HEK293T (cell line): ENCODE measurements around the gene PRIM2.
"Not testable (repeated sequence)": the region's sequence is repeated elsewhere in the genome, so short reads cannot be mapped to it uniquely, and the experiment has no call there.

Experiments
- CTCF ChIA-PET: fragments of 350-600 bp; formaldehyde crosslinking; extraction: SDS; loops from one replicate; lab custom pipeline; 2021; ENCODE audit warnings: antibody characterized with exemption, inconsistent platforms; lab: Yijun Ruan, JAX
- POLR2A ChIA-PET: fragments of 350-600 bp; formaldehyde crosslinking; extraction: SDS; loops from one replicate; lab custom pipeline; 2020; ENCODE audit warnings: antibody characterized with exemption, inconsistent platforms; lab: Yijun Ruan, JAX
- DNase-seq: peaks from one replicate; pipeline ENCODE4 v3.0.0; 2012; ENCODE audit warnings: mixed read lengths; ENCODE audit errors: extremely low spot score
- ARNT ChIP-seq: fragments of 450-650 bp; IDR thresholded peaks from 2 replicates; pipeline ENCODE4 v1.6.1; 2017; ENCODE audit warnings: mild to moderate bottlenecking
- BHLHE40 ChIP-seq: fragments of 450-650 bp; IDR thresholded peaks from 2 replicates; pipeline ENCODE4 v1.6.1; 2016; ENCODE audit warnings: mild to moderate bottlenecking, moderate library complexity, borderline replicate concordance
- CTBP1 ChIP-seq: fragments of 450-650 bp; IDR thresholded peaks from 2 replicates; pipeline ENCODE4 v1.6.1; 2016; ENCODE audit warnings: borderline replicate concordance
- ELF4 ChIP-seq: fragments of 450-650 bp; IDR thresholded peaks from 2 replicates; pipeline ENCODE4 v1.6.1; 2017; ENCODE audit warnings: antibody characterized with exemption
- FOXA1 ChIP-seq: fragments of 450-650 bp; IDR thresholded peaks from 2 replicates; pipeline ENCODE4 v1.6.1; 2016; ENCODE audit warnings: mild to moderate bottlenecking
- FOXK2 ChIP-seq: fragments of 450-650 bp; IDR thresholded peaks from 2 replicates; pipeline ENCODE4 v1.6.1; 2016; ENCODE audit warnings: mild to moderate bottlenecking
- FOXM1 ChIP-seq: fragments of 450-650 bp; IDR thresholded peaks from 2 replicates; pipeline ENCODE4 v1.6.1; 2017; ENCODE audit warnings: mild to moderate bottlenecking, borderline replicate concordance
- HDGF ChIP-seq: fragments of 450-650 bp; IDR thresholded peaks from 2 replicates; pipeline ENCODE4 v1.6.1; 2017; ENCODE audit warnings: antibody characterized with exemption, borderline replicate concordance
- L3MBTL2 ChIP-seq: fragments of 450-650 bp; conservative IDR thresholded peaks from 2 replicates; pipeline ENCODE4 v1.6.1; 2016; ENCODE audit warnings: mild to moderate bottlenecking
- LEF1 ChIP-seq: fragments of 450-650 bp; IDR thresholded peaks from 2 replicates; pipeline ENCODE4 v1.6.1; 2017; ENCODE audit warnings: mild to moderate bottlenecking, borderline replicate concordance
- NFRKB ChIP-seq: fragments of 450-650 bp; IDR thresholded peaks from 2 replicates; pipeline ENCODE4 v1.6.1; 2016; ENCODE audit warnings: mild to moderate bottlenecking, moderate library complexity
- SP1 ChIP-seq: fragments of 450-650 bp; IDR thresholded peaks from 2 replicates; pipeline ENCODE4 v1.6.1; 2017
- SUZ12 ChIP-seq: fragments of 450-650 bp; IDR thresholded peaks from 2 replicates; pipeline ENCODE4 v1.6.1; 2016; ENCODE audit warnings: mild to moderate bottlenecking
- TARDBP ChIP-seq: fragments of 450-650 bp; IDR thresholded peaks from 2 replicates; pipeline ENCODE4 v1.6.1; 2016
- ZNF384 ChIP-seq: fragments of 450-650 bp; IDR thresholded peaks from 2 replicates; pipeline ENCODE4 v1.6.1; 2016
- TF ChIP-seq, protein P1 (sequence below): fragments of 450-650 bp; IDR thresholded peaks from 2 replicates; pipeline ENCODE4 v1.6.1; 2016

PRIM2 gene

DNA sequence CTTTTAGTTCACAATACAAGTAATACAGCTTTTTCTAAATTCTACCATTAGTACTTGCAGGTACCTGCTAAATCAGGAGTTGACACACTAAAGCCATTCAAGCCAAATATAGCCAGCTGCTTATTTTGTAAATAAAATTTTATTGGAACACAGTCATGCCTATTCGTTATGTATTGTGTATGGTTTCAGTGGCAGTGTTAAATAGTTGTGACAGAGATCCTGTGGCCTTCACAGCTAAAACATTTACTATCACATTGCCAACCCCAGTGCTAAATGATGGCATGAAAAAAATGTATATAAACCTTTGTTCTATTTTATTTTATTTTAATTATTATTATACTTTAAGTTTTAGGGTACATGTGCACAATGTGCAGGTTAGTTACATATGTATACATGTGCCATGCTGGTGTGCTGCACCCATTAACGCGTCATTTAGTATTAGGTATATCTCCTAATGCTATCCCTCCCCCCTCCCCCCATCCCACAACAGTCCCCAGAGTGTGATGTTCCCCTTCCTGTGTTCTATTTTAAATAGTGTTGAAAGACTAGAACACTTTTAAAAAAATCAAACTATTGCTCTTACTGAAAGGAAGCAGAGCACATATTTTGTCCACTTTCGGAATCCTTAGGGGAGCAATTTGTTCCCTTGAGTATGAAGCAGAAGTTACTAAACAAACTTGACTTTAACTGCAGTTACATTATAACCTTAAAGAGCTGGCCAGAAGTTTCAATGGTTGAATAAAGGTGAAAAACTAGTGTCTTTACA is 115.7 kb downstream of the PRIM2 start:
- ChIA-PET CTCF (no interaction called here), POLR2A (no interaction called here)
- TF ChIP-seq, protein P1, sequence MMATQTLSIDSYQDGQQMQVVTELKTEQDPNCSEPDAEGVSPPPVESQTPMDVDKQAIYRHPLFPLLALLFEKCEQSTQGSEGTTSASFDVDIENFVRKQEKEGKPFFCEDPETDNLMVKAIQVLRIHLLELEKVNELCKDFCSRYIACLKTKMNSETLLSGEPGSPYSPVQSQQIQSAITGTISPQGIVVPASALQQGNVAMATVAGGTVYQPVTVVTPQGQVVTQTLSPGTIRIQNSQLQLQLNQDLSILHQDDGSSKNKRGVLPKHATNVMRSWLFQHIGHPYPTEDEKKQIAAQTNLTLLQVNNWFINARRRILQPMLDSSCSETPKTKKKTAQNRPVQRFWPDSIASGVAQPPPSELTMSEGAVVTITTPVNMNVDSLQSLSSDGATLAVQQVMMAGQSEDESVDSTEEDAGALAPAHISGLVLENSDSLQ, result no peak
- TF ChIP-seq SUZ12 (no peak), L3MBTL2 (no peak), ARNT (no peak), FOXA1 (no peak), BHLHE40 (no peak), LEF1 (no peak), ZNF384 (no peak), SP1 (no peak), TARDBP (no peak), FOXK2 (no peak), FOXM1 (no peak), NFRKB (no peak), ELF4 (no peak), HDGF (no peak), CTBP1 (no peak)
- no peak for DNase-seq

DNA sequence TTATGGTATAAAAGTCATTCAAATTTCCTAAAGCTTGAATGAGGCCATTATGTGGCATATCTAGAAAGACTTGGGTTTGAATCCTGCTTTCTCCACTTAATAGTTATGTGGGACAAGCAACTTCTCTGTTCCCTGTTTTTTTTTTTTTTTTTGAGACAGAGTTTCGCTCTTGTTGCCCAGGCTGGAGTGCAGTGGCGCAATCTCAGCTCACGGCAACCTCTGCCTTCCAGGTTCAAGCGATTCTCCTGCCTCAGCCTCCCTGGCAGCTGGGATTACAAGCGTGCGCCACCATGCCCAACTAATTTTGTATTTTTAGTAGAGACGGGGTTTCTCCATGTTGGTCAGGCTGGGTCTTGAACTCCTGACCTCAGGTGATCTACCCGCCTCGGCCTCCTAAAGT is 116.4 kb downstream of the PRIM2 start:
- POLR2A ChIA-PET, CTCF ChIA-PET, DNase-seq: not testable (repeated sequence)

DNA sequence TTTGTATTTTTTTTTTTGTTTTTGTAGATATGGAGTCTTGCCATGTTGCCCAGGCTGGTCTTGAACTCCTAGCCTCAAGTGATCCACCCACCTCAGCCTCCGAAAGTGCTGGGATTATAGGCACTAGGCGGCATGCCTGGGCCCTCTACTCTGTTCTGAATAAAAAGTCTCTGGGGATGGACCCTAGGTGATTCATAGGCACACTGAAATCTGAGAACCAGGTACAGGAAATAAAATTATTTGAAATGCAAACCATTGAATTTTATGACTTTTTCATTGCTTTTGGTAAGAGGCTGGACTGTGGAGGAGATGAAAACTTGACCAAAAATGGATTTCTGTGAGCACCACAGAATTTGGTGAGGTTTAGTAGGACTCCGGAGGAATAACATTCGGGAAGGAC is 117.5 kb downstream of the PRIM2 start:
- ChIA-PET POLR2A (no interaction called here), CTCF (no interaction called here)
- TF ChIP-seq FOXK2 (no peak), CTBP1 (no peak), SUZ12 (no peak), LEF1 (no peak), ZNF384 (no peak)
- TF ChIP-seq, protein P1, result no peak
- no peak for DNase-seq

DNA sequence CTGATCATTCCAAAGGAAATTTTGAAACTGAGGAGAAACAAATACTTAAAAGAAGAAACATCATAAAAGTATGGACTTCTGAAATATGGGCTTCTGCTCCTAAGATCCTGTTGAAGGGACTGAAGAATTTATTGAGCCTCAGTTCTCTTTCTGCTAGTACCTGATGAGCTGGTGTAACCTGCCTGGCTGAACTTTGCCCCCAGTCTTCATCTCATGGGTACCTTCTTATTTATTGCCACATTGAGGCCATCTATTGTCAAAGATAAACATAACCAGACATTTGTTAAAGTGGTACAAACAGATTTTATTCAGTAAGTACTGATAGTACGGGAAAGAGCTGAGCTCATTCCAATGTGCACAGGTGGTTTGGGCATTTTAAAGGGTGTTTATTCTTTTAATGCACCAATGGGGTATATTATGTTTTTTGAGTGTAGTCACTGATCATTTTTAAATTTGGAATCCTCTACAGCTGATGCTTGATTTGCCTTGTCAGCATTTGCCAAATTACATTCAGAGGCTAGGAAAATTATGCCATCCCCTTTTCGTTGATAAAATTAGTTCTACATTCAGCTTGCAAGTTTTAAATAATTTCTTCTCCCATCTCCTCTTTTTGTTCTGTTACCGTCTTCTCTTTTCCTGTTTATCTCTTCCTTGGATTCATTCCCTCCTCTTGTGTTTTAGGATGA is 118.2 kb downstream of the PRIM2 start:
- ChIA-PET CTCF (interaction anchor here (0.5 kb wide), 1 partner anchor 15 kb away, joined by 3 read pairs; no protein-coding TSS in a partner anchor), POLR2A (no interaction called here)
- no peak for DNase-seq
- no peak for TF ChIP-seq BHLHE40
- TF ChIP-seq SUZ12, result no peak
- TF ChIP-seq FOXA1, result no peak
- no peak for TF ChIP-seq CTBP1
- no peak for TF ChIP-seq SP1

DNA sequence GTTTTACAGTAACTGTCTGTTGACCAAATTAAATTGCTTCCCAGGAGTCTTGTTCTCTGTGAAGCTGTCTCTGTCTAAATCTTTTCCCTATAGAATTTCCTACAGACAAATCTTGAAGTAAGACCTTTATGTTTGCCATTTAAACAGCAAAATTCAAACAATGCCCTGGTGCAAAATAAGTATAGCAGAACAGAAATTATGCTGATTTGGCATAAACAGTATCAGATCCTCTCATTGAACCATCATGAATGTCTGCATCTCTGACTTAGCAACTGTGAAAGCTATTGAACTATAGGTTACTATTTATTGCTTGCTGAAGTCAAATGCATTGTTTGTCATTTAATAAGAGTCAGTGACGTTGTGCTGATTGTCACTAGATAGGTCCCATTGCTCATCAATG is 123.3 kb downstream of the PRIM2 start:
- POLR2A ChIA-PET, DNase-seq, CTCF ChIA-PET: not testable (repeated sequence)

DNA sequence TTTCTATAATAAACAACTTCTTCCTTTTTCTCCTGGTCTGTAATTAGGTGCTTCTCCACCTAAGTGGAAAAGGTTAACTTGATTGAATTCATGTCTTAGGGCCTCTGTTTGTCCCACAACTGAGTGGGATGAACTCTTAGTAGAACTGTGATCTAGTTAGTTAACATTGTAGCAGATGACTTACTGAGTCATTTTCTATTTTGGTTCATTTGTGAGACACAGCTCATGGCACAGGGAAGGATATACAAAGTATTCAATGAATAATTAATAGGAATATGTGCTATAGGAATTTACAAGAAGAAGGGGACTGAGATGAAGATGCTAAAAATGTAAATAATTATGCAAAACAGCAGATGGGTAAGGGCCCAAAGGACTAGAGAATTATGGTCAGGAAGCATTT is 124.7 kb downstream of the PRIM2 start:
- CTCF ChIA-PET, DNase-seq, POLR2A ChIA-PET: not testable (repeated sequence)

DNA sequence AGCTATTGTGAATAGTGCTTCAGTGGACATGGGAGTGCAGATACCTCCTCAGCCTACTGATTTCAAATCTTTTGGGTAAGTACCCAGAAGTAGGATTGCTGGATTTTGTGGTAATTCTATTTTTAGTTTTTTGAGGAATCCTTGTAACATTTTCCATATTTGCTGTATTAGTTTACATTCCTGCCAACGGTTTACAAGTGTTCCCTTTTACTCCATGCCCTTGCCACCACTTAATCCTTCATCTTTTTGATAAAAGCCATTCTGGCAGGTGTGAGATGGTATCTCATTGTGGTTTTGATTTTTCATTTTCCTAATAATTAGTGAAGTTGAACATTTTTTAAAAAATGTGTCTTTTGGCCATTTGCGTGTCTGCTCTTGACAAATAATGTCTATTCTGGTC is 125.8 kb downstream of the PRIM2 start:
- CTCF ChIA-PET, DNase-seq, POLR2A ChIA-PET: not testable (repeated sequence)

DNA sequence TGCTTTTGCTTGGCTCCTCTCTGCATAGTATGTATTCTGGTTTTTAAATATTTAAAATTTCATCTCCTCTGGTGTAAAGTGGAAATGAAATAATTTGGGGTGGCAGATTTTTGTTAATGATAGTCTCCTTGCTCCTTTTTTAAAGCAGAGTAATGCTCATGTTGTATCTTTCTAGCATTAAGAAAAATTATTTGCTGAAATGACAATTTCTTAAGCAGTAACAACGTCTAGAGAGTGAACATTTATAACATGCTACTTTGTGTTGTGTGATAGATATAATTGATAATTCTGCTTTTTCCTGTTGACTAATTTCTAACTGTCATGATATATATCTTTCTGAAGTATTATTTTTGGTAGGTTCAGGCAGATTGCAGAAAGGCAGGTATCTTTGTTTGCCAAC is 127.4 kb downstream of the PRIM2 start:
- POLR2A ChIA-PET, DNase-seq, CTCF ChIA-PET: not testable (repeated sequence)

DNA sequence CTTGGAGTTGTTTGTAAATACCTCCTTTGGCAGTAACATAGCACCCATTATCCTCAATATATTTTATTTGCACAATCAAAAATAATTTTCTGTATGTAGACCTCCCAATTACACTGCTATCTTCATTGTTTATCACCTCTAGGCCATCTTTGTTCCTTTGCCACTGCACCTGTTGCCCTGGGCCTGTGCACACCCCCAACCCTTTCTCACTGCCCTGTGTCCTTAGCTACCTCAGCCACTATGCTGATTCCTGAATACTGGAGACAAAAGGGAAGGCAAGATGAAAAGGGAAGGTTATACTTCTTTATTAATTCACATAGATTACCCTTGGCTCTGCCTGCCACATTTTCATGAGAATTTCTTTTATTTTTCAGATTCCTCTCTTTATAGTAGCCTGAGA is 127.9 kb downstream of the PRIM2 start:
- CTCF ChIA-PET, POLR2A ChIA-PET, DNase-seq: not testable (repeated sequence)

DNA sequence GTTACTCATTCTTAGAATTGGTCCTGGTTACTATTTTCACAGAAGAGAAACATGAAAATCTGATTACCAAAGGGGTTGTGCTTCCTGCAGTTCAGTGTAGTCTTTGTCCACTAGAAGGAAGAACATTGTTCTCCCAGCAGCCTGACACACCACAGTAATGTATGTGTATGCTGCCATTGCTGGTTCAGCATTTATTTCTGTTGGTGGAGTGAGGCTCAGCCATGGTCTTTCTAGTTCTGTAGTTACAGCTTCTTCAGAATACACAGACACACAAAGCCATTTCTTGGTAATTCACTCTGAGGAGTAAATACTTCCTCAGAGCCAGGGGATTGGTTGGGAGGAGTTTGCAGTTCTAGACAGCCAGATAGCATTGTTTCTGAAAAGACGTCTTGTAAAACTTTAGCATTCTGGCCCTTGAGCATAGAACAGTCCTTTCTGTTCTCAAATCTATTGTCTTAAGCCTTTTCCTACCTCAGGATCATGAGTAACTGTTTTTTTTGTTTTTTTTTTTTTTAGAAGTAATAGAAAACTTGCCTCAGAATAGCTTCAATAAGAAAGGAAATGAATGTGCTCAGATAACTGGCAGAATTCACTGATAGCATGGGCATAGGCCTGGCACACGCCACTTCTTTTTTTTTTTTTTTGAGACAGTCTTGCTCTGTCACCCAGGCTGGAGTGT is 128.5 kb downstream of the PRIM2 start:
- DNase-seq, CTCF ChIA-PET, POLR2A ChIA-PET: not testable (repeated sequence)

DNA sequence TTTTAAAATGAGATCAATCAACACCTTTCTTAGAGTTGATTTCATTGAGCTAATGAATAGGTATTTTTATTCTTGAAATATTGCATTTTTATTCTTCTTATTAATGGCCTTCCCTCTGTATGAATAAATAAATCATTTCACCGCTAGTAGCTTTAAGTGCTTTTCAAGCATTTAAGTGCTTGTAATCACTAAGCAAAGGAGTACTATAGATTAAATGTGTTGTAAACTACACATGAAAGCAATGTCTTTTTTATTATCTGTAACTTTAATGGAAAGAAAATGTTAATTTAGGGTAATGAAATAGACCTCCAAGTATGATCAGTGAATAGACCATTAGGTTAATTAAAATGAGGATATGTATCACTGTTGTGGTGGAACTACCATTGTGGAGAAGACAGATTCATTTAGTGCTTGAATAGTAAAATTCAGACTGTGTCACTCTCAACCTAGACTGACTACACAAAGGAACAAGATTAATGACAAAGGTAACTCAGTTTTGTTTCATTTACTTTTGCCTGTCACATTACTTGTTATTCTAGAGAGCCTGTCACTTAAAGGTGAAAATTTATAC is 132.2 kb downstream of the PRIM2 start:
- DNase-seq, POLR2A ChIA-PET, CTCF ChIA-PET: not testable (repeated sequence)

DNA sequence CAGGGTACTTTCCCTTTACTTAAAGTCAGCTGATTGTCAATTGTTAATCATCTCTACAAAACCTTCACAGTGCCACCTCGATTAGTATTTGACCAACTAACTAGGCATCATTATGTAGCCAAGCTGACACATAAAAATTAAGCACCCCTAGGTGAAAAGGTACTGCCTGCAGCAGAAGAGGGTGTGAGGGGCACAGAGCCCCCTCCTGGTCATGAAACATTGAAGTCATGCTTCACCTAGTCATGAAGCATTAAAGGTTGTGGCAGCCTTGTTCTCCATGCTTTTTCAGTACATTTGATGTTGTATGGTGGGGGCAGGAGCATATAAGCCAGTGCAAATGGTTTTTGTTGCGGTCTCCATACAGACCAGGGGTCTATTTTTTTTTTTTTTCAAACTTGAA is 142.4 kb downstream of the PRIM2 start:
- CTCF ChIA-PET, POLR2A ChIA-PET, DNase-seq: not testable (repeated sequence)

DNA sequence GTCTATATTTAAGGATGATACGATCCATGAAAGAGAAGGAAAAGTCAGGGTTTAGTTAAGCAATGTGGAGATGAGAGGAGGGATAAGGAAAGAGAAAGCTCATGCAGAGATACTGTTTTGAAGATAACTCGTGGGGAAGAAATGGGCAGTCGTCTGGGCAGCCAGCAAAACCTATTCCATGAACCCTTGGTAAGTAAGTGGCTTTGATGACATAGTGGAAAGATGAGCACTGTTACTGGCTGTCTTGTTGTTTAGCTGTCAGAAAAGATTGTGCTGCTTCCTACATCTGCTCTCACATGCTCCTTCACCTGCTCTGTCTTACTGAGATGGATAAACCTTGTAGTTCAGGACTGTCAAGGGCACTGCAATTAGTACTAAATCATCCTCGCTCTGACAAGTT is 143.6 kb downstream of the PRIM2 start:
- POLR2A ChIA-PET, DNase-seq, CTCF ChIA-PET: not testable (repeated sequence)
